Femur (tissue), 1 donor: ENCODE results near the gene GAP43.

Source experiments
- DNase-seq: peaks from one replicate; pipeline ENCODE4 v3.0.0-alpha.2; 2017

Gene GAP43

GRCh38 chr3:115627180-115628074, 4.1 kb downstream of the GAP43 start:
- DNase-seq: no peak

- no peak for DNase-seq
Observed at GRCh38 chr3:115628075-115628412, 4.7 kb downstream of the GAP43 start.

GRCh38 chr3:115630850-115631249, 7.5 kb downstream of the GAP43 start:
- DNase-seq: no peak

- DNase-seq: no peak
Observed at GRCh38 chr3:115632026-115632425, 8.7 kb downstream of the GAP43 start.

- no peak for DNase-seq
Observed at GRCh38 chr3:115633467-115633866, 10.2 kb downstream of the GAP43 start.

GRCh38 chr3:115634052-115634451, 10.7 kb downstream of the GAP43 start:
- DNase-seq: no peak

- DNase-seq: no peak
Observed at GRCh38 chr3:115635406-115635805, 12.1 kb downstream of the GAP43 start.

- no peak for DNase-seq
Observed at GRCh38 chr3:115638241-115638640, 14.9 kb downstream of the GAP43 start.

- DNase-seq: no peak
Observed at GRCh38 chr3:115638991-115639390, 15.7 kb downstream of the GAP43 start.

GRCh38 chr3:115644391-115644790, 21.1 kb downstream of the GAP43 start:
- DNase-seq: no peak

- no peak for DNase-seq
Observed at GRCh38 chr3:115646027-115646690, 22.8 kb downstream of the GAP43 start.

GRCh38 chr3:115648559-115648958, 25.2 kb downstream of the GAP43 start:
- DNase-seq: no peak

- no peak for DNase-seq
Observed at GRCh38 chr3:115651087-115651486, 27.8 kb downstream of the GAP43 start.

- DNase-seq: no peak
Observed at GRCh38 chr3:115651599-115651998, 28.3 kb downstream of the GAP43 start.

GRCh38 chr3:115652738-115653137, 29.4 kb downstream of the GAP43 start:
- no peak for DNase-seq

- no peak for DNase-seq
Observed at GRCh38 chr3:115655761-115656282, 32.5 kb downstream of the GAP43 start.

- no peak for DNase-seq
Observed at GRCh38 chr3:115657168-115657567, 33.9 kb downstream of the GAP43 start.

GRCh38 chr3:115658032-115658336, 34.7 kb downstream of the GAP43 start:
- DNase-seq: no peak

- peak; percentile 91 for DNase-seq
Observed at GRCh38 chr3:115658337-115659181, 35.2 kb downstream of the GAP43 start.

GRCh38 chr3:115659253-115660220, 36.2 kb downstream of the GAP43 start:
- no peak for DNase-seq

- DNase-seq: peak; percentile 71
Observed at GRCh38 chr3:115660646-115661337, 37.5 kb downstream of the GAP43 start.
